NCI-H146 (cell line): ENCODE measurements around the gene TRNAU1AP.
"Not testable (repeated sequence)": the region's sequence is repeated elsewhere in the genome, so short reads cannot be mapped to it uniquely, and the experiment has no call there.

Experiments used
- DNase-seq: peaks from one replicate; lab custom pipeline; 2025; lab: John Stamatoyannopoulos, UW

The TRNAU1AP gene

GRCh38 chr1:28577052-28577678 is 24.3 kb downstream of the TRNAU1AP start:
- DNase-seq, result no peak

- no peak for DNase-seq
Observed at GRCh38 chr1:28577738-28578536, 25.1 kb downstream of the TRNAU1AP start.

- no peak for DNase-seq
Observed at GRCh38 chr1:28578696-28579218, 25.9 kb downstream of the TRNAU1AP start.

GRCh38 chr1:28579401-28579800 is 26.5 kb downstream of the TRNAU1AP start:
- DNase-seq, result no peak

GRCh38 chr1:28580722-28581530 is 28.0 kb downstream of the TRNAU1AP start:
- peak; percentile 57 for DNase-seq

- DNase-seq, result peak; percentile 93
Observed at GRCh38 chr1:28581531-28582247, 28.8 kb downstream of the TRNAU1AP start.

- DNase-seq, result peak; percentile 42
Observed at GRCh38 chr1:28582248-28582615, 29.3 kb downstream of the TRNAU1AP start.

- DNase-seq, result not testable (repeated sequence)
Observed at GRCh38 chr1:28586585-28587391, 33.9 kb downstream of the TRNAU1AP start.

- no peak for DNase-seq
Observed at GRCh38 chr1:28591708-28592320, 38.9 kb downstream of the TRNAU1AP start, which contains the start of gene RAB42. Gene RAB42 (plus strand): TSS chr1:28592265. CDS start chr1:28592512, 247 bp downstream.

GRCh38 chr1:28592321-28593071 is 39.6 kb downstream of the TRNAU1AP start:
- DNase-seq, result no peak

- not testable (repeated sequence) for DNase-seq
Observed at GRCh38 chr1:28593988-28594356, 41.1 kb downstream of the TRNAU1AP start.

GRCh38 chr1:28594686-28595411 is 42.0 kb downstream of the TRNAU1AP start:
- DNase-seq, result not testable (repeated sequence)

GRCh38 chr1:28595412-28596191 is 42.7 kb downstream of the TRNAU1AP start:
- no peak for DNase-seq

GRCh38 chr1:28596276-28596675 is 43.4 kb downstream of the TRNAU1AP start:
- DNase-seq, result not testable (repeated sequence)

GRCh38 chr1:28601696-28602095 is 48.8 kb downstream of the TRNAU1AP start:
- DNase-seq, result no peak

GRCh38 chr1:28602536-28603439 is 49.9 kb downstream of the TRNAU1AP start:
- peak; percentile 54 for DNase-seq

GRCh38 chr1:28604411-28604810 is 51.5 kb downstream of the TRNAU1AP start:
- no peak for DNase-seq
